Coronary artery (tissue), 2 donors: ENCODE measurements around the gene PHRF1.

Experiments used
- DNase-seq: peaks from one replicate; pipeline ENCODE4 v3.0.0-alpha.2; 2017; ENCODE audit warnings: low spot score
- H3K27ac ChIP-seq, 2 donors: fragments of 200-600 bp; sonication (generic); one replicate each; pipeline ENCODE4 v1.5.1; 2016 to 2019
- H3K4me3 ChIP-seq: fragments of 200-600 bp; sonication (generic); 2 replicates; pipeline ENCODE4 v1.5.1; 2016; ENCODE audit warnings: mild to moderate bottlenecking, moderate library complexity
- TF ChIP-seq, protein P1 (sequence below): fragments of 200-600 bp; sonication (generic); IDR thresholded peaks from one replicate; pipeline ENCODE4 v1.5.1; 2019; ENCODE audit warnings: antibody characterized with exemption

PHRF1 gene

DNA sequence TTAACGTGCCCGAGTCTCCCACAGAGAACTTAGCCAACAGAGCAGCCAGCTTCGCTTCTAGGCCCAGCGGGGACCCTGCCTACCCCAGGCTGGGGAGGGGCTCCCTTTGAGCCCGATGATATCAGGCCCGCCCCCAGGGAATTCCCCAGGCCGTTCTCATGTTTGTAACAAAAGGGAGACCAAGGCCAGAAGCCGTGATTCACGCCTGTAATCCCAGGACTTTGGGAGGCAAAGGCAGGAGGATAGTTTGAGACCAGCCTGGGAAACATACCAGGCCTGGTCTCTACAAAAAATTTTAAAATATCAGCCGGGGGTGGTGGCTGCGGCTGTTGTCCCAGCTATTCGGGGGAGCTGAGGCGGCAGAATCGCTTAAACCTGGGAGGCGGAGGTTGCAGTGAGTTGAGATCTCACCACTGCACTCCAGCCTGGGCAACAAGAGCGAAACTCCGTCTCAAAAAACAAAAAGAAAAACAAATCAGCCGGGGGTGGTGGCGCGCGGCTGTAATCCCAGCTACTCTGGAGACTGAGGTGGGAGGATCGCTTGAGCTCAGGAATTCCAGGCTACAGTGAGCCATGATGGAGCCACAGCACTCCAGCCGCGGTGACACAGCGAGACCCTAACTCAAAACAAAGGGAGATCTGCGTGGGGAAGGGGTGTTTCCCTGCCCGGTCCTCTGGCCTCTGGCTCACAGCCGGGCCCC lies 62.5 kb downstream of the PHRF1 start:
- no peak for DNase-seq
- H3K4me3 ChIP-seq, result peak overlapping the region; percentile 6
- H3K27ac ChIP-seq, result no peak overlapping the region
- TF ChIP-seq, protein P1, sequence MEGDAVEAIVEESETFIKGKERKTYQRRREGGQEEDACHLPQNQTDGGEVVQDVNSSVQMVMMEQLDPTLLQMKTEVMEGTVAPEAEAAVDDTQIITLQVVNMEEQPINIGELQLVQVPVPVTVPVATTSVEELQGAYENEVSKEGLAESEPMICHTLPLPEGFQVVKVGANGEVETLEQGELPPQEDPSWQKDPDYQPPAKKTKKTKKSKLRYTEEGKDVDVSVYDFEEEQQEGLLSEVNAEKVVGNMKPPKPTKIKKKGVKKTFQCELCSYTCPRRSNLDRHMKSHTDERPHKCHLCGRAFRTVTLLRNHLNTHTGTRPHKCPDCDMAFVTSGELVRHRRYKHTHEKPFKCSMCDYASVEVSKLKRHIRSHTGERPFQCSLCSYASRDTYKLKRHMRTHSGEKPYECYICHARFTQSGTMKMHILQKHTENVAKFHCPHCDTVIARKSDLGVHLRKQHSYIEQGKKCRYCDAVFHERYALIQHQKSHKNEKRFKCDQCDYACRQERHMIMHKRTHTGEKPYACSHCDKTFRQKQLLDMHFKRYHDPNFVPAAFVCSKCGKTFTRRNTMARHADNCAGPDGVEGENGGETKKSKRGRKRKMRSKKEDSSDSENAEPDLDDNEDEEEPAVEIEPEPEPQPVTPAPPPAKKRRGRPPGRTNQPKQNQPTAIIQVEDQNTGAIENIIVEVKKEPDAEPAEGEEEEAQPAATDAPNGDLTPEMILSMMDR, result no peak

- TF ChIP-seq, protein P1, result no peak
- H3K27ac ChIP-seq, result no peak overlapping the region
- H3K4me3 ChIP-seq, result peak overlapping the region; percentile 6
- no peak for DNase-seq
Measured at GRCh38 chr11:639332-639955, 63.2 kb downstream of the PHRF1 start.

DNA sequence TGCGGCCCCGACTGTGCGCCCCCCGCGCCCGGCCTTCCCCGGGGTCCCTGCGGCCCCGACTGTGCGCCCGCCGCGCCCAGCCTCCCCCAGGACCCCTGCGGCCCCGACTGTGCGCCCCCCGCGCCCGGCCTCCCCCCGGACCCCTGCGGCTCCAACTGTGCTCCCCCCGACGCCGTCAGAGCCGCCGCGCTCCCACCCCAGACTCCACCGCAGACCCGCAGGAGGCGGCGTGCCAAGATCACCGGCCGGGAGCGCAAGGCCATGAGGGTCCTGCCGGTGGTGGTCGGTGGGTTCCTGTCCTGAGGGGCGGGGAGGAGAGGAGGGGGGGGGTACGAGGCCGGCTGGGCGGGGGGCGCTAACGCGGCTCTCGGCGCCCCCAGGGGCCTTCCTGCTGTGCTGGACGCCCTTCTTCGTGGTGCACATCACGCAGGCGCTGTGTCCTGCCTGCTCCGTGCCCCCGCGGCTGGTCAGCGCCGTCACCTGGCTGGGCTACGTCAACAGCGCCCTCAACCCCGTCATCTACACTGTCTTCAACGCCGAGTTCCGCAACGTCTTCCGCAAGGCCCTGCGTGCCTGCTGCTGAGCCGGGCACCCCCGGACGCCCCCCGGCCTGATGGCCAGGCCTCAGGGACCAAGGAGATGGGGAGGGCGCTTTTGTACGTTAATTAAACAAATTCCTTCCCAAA lies 63.9 kb downstream of the PHRF1 start:
- TF ChIP-seq, protein P1, result no peak

GRCh38 chr11:641806-642370 lies 65.6 kb downstream of the PHRF1 start:
- Histone ChIP-seq H3K4me3 (no peak overlapping the region), H3K27ac (no peak overlapping the region)
- TF ChIP-seq, protein P1, result no peak
- no peak for DNase-seq

More for the DNA sequence above, 63.9 kb downstream of the PHRF1 start:
- Histone ChIP-seq H3K27ac (no peak overlapping the region), H3K4me3 (peak overlapping the region; percentile 6)
- DNase-seq, result no peak

- TF ChIP-seq, protein P1, result no peak
- no peak for DNase-seq
- Histone ChIP-seq H3K4me3 (no peak overlapping the region), H3K27ac (no peak overlapping the region)
Measured at GRCh38 chr11:643366-643765, 67.1 kb downstream of the PHRF1 start.

GRCh38 chr11:643849-644738 lies 67.8 kb downstream of the PHRF1 start:
- Histone ChIP-seq H3K27ac (no peak overlapping the region), H3K4me3 (no peak overlapping the region)
- TF ChIP-seq, protein P1, result no peak
- DNase-seq, result no peak
